Panc1 (cell line): Measurements from ENCODE around the gene GLCCI1. TPM values are rescaled to one million over a fixed set of nuclear protein-coding genes. Genes with fewer than 3 reads are reported as not detected.

Experiments used
- ATAC-seq: fragments of 200-7000 bp; cut with Tn5 transposase; 2 replicates; pipeline ENCODE4 v1.9.1; 2020; ENCODE audit warnings: mild to moderate bottlenecking, moderate library complexity
- BruUV-seq: library from RNA; stranded (reverse); fragments of 400-500 nt; replicated peaks from 2 replicates; lab custom pipeline; 2021; lab: Mats Ljungman, UMichigan
- CTCF ChIA-PET: fragments of 300-600 bp; sonication (Branson Sonifier 250); formaldehyde crosslinking; loops from one replicate; lab custom pipeline; 2022; ENCODE audit warnings: antibody characterized with exemption; lab: Charles Lee
- POLR2A ChIA-PET: fragments of 300-600 bp; sonication (Branson Sonifier 250); formaldehyde crosslinking; loops from one replicate; lab custom pipeline; 2022; ENCODE audit warnings: antibody characterized with exemption; lab: Charles Lee
- DNase-seq: peaks from one replicate; pipeline ENCODE4 v3.0.0-alpha.2; 2010; ENCODE audit warnings: low read depth, low spot score
- H3K27ac ChIP-seq: 2 replicates; pipeline ENCODE4 v1.5.1; 2011; ENCODE audit warnings: mild to moderate bottlenecking, low read length, inconsistent platforms
- H3K27me3 ChIP-seq: fragments of 200-500 bp; sonication (Bioruptor generic); 2 replicates; pipeline ENCODE4 v1.6.0; 2014; ENCODE audit warnings: low read length, inconsistent platforms; ENCODE audit not compliant: control insufficient read depth, insufficient read depth
- H3K36me3 ChIP-seq: fragments of 200-500 bp; sonication (Bioruptor generic); 2 replicates; pipeline ENCODE4 v1.5.1; 2014; ENCODE audit warnings: inconsistent platforms, mild to moderate bottlenecking, low read length, moderate library complexity; ENCODE audit not compliant: control insufficient read depth, insufficient read depth
- H3K4me1 ChIP-seq: 2 replicates; pipeline ENCODE4 v1.5.1; 2011; ENCODE audit warnings: inconsistent platforms, mild to moderate bottlenecking, low read length, moderate library complexity; ENCODE audit not compliant: control insufficient read depth, insufficient read depth
- H3K4me3 ChIP-seq, 2 experiments: 2 replicates each; pipeline ENCODE4 v1.5.1; 2011 to 2012; ENCODE audit warnings: low read depth in 2 of 2, low read length in 2 of 2, mild to moderate bottlenecking in 2 of 2, inconsistent platforms in 1 of 2, moderate library complexity in 1 of 2
- H3K9me3 ChIP-seq: fragments of 200-500 bp; sonication (Bioruptor generic); 2 replicates; pipeline ENCODE4 v1.5.1; 2014; ENCODE audit warnings: low read depth, mild to moderate bottlenecking, inconsistent platforms, low read length, moderate library complexity; ENCODE audit not compliant: control insufficient read depth, insufficient read depth
- CTCF ChIP-seq: fragments of 450-650 bp; IDR thresholded peaks from 2 replicates; pipeline ENCODE4 v1.5.1; 2017; ENCODE audit warnings: mild to moderate bottlenecking
- POLR2AphosphoS5 ChIP-seq: IDR thresholded peaks from 2 replicates; pipeline ENCODE4 v1.6.1; 2012; ENCODE audit warnings: mild to moderate bottlenecking, low read depth, low read length, moderate library complexity
- SIN3A ChIP-seq: IDR thresholded peaks from 2 replicates; pipeline ENCODE4 v1.6.1; 2012; ENCODE audit warnings: low read depth, mild to moderate bottlenecking, low read length, moderate library complexity, borderline replicate concordance; ENCODE audit not compliant: insufficient read depth
- TCF7L2 ChIP-seq: IDR thresholded peaks from 2 replicates; pipeline ENCODE4 v1.6.1; 2011; ENCODE audit warnings: mild to moderate bottlenecking, low read depth, low read length, inconsistent platforms
- in situ Hi-C: cut with HindIII; loops from 2 replicates; pipeline ENCODE4 v1.10.0; 2016; ENCODE audit warnings: low sequenced_read_pairs, low pct_unique_long_range_greater_than_20kb
- intact Hi-C: fragments of 100-400 bp; cut with micrococcal nuclease; formaldehyde crosslinking; loops from one replicate; pipeline ENCODE4 v1.10.0; 2022; ENCODE audit not compliant: unreplicated experiment
- total RNA-seq: library from RNA; stranded (reverse); gene quantifications from one replicate; pipeline ENCODE4 v1.2.1, GENCODE V29; 2021; ENCODE audit not compliant: unreplicated experiment
- TF ChIP-seq, protein P1 (sequence below), 2 experiments: IDR thresholded peaks; 2 replicates each; pipeline ENCODE4 v1.6.1; 2011 to 2012; ENCODE audit warnings: low read depth in 2 of 2, control low read depth in 1 of 2, low read length in 1 of 2, mild to moderate bottlenecking in 1 of 2, moderate library complexity in 1 of 2; ENCODE audit not compliant: insufficient read depth in 1 of 2

GLCCI1 gene
- total RNA-seq, 1 experiment from 2014 or later = 36.4 TPM

GRCh38 chr7:8086239-8086638, 117.6 kb downstream of the GLCCI1 start:
- Histone ChIP-seq H3K27me3 (no peaks in the 10 kb centered on the region), H3K4me1 (no peaks in the 10 kb centered on the region), H3K27ac (no peak overlapping the region), H3K9me3 (no peaks in the 10 kb centered on the region), H3K4me3 (no peak overlapping the region), H3K36me3 (no peaks in the 10 kb centered on the region; the same call in 1 of the 2 replicates)
- no peak for DNase-seq
- CTCF ChIA-PET = no interaction called here
- no peak for ATAC-seq
- no TSS peak for BruUV-seq
- TF ChIP-seq POLR2AphosphoS5 = no peak
- no peak for TF ChIP-seq SIN3A
- TF ChIP-seq, protein P1, sequence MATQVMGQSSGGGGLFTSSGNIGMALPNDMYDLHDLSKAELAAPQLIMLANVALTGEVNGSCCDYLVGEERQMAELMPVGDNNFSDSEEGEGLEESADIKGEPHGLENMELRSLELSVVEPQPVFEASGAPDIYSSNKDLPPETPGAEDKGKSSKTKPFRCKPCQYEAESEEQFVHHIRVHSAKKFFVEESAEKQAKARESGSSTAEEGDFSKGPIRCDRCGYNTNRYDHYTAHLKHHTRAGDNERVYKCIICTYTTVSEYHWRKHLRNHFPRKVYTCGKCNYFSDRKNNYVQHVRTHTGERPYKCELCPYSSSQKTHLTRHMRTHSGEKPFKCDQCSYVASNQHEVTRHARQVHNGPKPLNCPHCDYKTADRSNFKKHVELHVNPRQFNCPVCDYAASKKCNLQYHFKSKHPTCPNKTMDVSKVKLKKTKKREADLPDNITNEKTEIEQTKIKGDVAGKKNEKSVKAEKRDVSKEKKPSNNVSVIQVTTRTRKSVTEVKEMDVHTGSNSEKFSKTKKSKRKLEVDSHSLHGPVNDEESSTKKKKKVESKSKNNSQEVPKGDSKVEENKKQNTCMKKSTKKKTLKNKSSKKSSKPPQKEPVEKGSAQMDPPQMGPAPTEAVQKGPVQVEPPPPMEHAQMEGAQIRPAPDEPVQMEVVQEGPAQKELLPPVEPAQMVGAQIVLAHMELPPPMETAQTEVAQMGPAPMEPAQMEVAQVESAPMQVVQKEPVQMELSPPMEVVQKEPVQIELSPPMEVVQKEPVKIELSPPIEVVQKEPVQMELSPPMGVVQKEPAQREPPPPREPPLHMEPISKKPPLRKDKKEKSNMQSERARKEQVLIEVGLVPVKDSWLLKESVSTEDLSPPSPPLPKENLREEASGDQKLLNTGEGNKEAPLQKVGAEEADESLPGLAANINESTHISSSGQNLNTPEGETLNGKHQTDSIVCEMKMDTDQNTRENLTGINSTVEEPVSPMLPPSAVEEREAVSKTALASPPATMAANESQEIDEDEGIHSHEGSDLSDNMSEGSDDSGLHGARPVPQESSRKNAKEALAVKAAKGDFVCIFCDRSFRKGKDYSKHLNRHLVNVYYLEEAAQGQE (IDR thresholded peaks at IDR 0.05; ENCODE audit: insufficient read depth in 1 of 2, low read depth in 2 of 2, low read length in 1 of 2) = no peak
- no peak for TF ChIP-seq TCF7L2
- TF ChIP-seq CTCF = no peak
- intact Hi-C loops (no loop called here), in situ Hi-C loops (no loop called here)
- POLR2A ChIA-PET = no interaction called here

DNA sequence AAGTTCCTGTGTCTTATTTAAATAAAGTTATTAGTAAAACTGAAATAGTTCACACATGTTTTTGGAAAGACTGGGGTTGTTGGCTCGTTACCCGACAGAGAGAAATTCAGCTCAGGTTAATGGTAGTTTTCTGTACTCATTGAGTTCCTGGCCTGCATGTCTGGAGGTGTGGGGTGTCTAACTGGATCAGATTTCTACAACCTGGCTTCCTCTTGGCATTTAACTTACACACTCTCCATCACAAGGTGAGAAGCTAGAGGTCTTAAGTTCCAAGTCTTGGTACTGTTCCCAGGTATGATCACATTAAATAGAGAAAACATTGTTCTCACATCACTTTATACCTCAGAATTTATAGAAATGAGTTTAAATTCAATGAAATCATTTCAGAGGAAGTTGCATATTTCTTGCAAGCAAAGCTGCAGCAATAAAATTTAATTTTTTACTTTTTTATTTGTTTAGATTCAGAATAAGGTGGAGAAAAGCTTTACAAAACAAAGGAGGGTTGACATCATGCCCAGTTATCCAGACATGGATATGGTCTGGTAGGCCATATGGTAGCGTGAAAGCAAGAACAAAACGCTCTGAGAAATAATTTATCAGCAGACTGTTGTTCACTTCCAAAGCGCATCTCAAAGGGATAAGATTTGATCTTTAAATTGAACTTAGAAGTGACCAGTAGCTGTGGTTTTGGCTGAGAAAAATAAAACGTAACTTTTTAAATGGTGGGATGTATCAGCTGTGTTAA, 120.6 kb downstream of the GLCCI1 start:
- Histone ChIP-seq H3K9me3 (no peaks in the 10 kb centered on the region), H3K27me3 (no peaks in the 10 kb centered on the region), H3K36me3 (no peaks in the 10 kb centered on the region), H3K4me3 (no peak overlapping the region), H3K27ac (no peak overlapping the region), H3K4me1 (no peaks in the 10 kb centered on the region)
- BruUV-seq = no TSS peak
- ChIA-PET CTCF (no interaction called here), POLR2A (no interaction called here)
- no peak for DNase-seq
- ATAC-seq = no peak
- no peak for TF ChIP-seq POLR2AphosphoS5
- TF ChIP-seq TCF7L2 = no peak
- no peak for TF ChIP-seq CTCF
- no peak for TF ChIP-seq SIN3A
- TF ChIP-seq, protein P1 (IDR thresholded peaks at IDR 0.05; ENCODE audit: insufficient read depth in 1 of 2, low read depth in 2 of 2, low read length in 1 of 2) = no peak
- intact Hi-C loops (no loop called here), in situ Hi-C loops (no loop called here)
